K562 (cell line): ENCODE results near the gene ROS1. TPM values are rescaled to one million over a fixed set of nuclear protein-coding genes. Genes with fewer than 3 reads are reported as not detected.

ENCODE experiments used
- ATAC-seq: fragments of 200-7000 bp; cut with Tn5 transposase; 3 replicates; pipeline ENCODE4 v1.9.1; 2020; ENCODE audit warnings: moderate library complexity
- BruUV-seq: library from RNA; stranded (reverse); fragments of 400-500 nt; replicated peaks from 2 replicates; lab custom pipeline; 2021; lab: Mats Ljungman, UMichigan
- CTCF ChIA-PET: fragments of 300-600 bp; formaldehyde crosslinking; extraction: SDS; loops from one replicate; lab custom pipeline; 2021; ENCODE audit warnings: low intra/inter-chr PET ratio; lab: Yijun Ruan, JAX
- POLR2A ChIA-PET: fragments of 300-600, 350-650 bp; sonication (Branson Sonifier 250); formaldehyde crosslinking; extraction: SDS; loops from one replicate; lab custom pipeline; 2021; ENCODE audit warnings: antibody characterized with exemption, inconsistent platforms; lab: Yijun Ruan, JAX
- DNase-seq, 4 experiments: peaks; one replicate each; pipeline versions ENCODE4 v3.0.0 to v3.0.0-alpha.2; 2011 to 2018; ENCODE audit warnings: low spot score in 3 of 4, mixed read lengths in 3 of 4; ENCODE audit errors: extremely low read depth in 1 of 4
- FAIRE-seq: peaks from 2 replicates; lab custom pipeline; 2011; peaks lifted over from hg19 to GRCh38; lab: Jason Lieb, UNC
- H2AFZ ChIP-seq: 2 replicates; pipeline ENCODE4 v1.6.0; 2011; ENCODE audit warnings: low read depth, low read length, control low read depth, inconsistent platforms
- H3K27ac ChIP-seq: fragments of 200-600 bp; 3 replicates; pipeline ENCODE4 v1.8.0; 2011; ENCODE audit warnings: low read depth, mild to moderate bottlenecking, control low read depth, inconsistent platforms, low read length, moderate library complexity, mixed read lengths; ENCODE audit errors: extremely low read depth
- H3K27me3 ChIP-seq, 2 experiments: fragments of 300-600 bp in 1 of 2; 2 replicates in 1 of 2; 3 replicates in 1 of 2; pipeline versions ENCODE4 v1.6.0 to v1.8.0; 2011; ENCODE audit warnings: inconsistent platforms in 2 of 2, low read length in 2 of 2, mild to moderate bottlenecking in 1 of 2, mixed read lengths in 1 of 2, moderate library complexity in 1 of 2; ENCODE audit not compliant: control insufficient read depth in 2 of 2, insufficient read depth in 2 of 2
- H3K36me3 ChIP-seq: fragments of 300-600 bp; 3 replicates; pipeline ENCODE4 v1.8.0; 2011; ENCODE audit warnings: mild to moderate bottlenecking, low read length, inconsistent platforms; ENCODE audit not compliant: control insufficient read depth, insufficient read depth
- H3K4me1 ChIP-seq, 2 experiments: fragments of 200-600 bp in 1 of 2; replicated peaks in 1 of 2; 2 replicates in 1 of 2; 3 replicates in 1 of 2; pipeline versions ENCODE4 v1.5.1 to v1.8.0; 2011; ENCODE audit warnings: inconsistent platforms in 2 of 2, low read length in 2 of 2, mild to moderate bottlenecking in 1 of 2, mixed read lengths in 1 of 2, moderate library complexity in 1 of 2; ENCODE audit not compliant: control insufficient read depth in 2 of 2, insufficient read depth in 2 of 2
- H3K4me2 ChIP-seq: 2 replicates; pipeline ENCODE4 v1.6.1; 2011; ENCODE audit warnings: low read length, control low read depth, inconsistent platforms, mixed read lengths; ENCODE audit not compliant: insufficient read depth
- H3K4me3 ChIP-seq: fragments of 200-600 bp; sonication (generic), shearing (Covaris generic); 2 replicates; pipeline ENCODE4 v1.5.1; 2016; ENCODE audit warnings: control low read depth, inconsistent platforms
- H3K79me2 ChIP-seq: fragments of 200-600 bp; 3 replicates; pipeline ENCODE4 v1.8.0; 2011; ENCODE audit warnings: low read length, inconsistent platforms; ENCODE audit not compliant: control insufficient read depth, insufficient read depth
- H3K9ac ChIP-seq, 2 experiments: 2 replicates each; pipeline versions ENCODE4 v1.6.0 to v1.6.1; 2011; ENCODE audit warnings: low read depth in 2 of 2, low read length in 2 of 2, control low read depth in 1 of 2, inconsistent platforms in 1 of 2, mild to moderate bottlenecking in 1 of 2, mixed read lengths in 1 of 2; ENCODE audit not compliant: insufficient read depth in 1 of 2
- H3K9me1 ChIP-seq: one replicate; pipeline ENCODE4 v1.6.0; 2011; ENCODE audit warnings: inconsistent platforms, mild to moderate bottlenecking, low read length, moderate library complexity; ENCODE audit not compliant: control insufficient read depth, insufficient read depth
- H3K9me3 ChIP-seq: replicated peaks from 2 replicates; pipeline ENCODE4 v1.5.1; 2011; ENCODE audit warnings: low read depth, low read length, inconsistent platforms; ENCODE audit not compliant: control insufficient read depth, insufficient read depth
- H4K20me1 ChIP-seq: replicated peaks from 2 replicates; pipeline ENCODE4 v1.6.1; 2011; ENCODE audit warnings: low read length, inconsistent platforms, mixed read lengths; ENCODE audit not compliant: control insufficient read depth, insufficient read depth
- PATZ1 ChIP-seq: fragments of 250-450 bp; sonication (Bioruptor Pico); IDR thresholded peaks from 2 replicates; pipeline ENCODE4 v1.5.0; 2020; ENCODE audit warnings: mild to moderate bottlenecking, borderline replicate concordance
- WGBS: fragments of 100-300 bp; shearing (Covaris generic); methylation state at CpG from one replicate; pipeline ENCODE4 v1.1.6; 2016; ENCODE audit warnings: low coverage, mixed read lengths; ENCODE audit not compliant: insufficient coverage; ENCODE audit errors: missing lambda C conversion rate; 5-methylcytosine and 5-hydroxymethylcytosine counted together
- in situ Hi-C: fragments of 300-500 bp; cut with MboI; formaldehyde crosslinking; loops from 4 replicates; pipeline ENCODE4 v1.15.0; 2018; ENCODE audit warnings: inconsistent platforms, mixed read lengths
- intact Hi-C: fragments of 100-400 bp; cut with micrococcal nuclease; formaldehyde crosslinking; loops from 2 replicates; pipeline ENCODE4 v1.14.2; 2022
- polyA plus RNA-seq, 8 experiments: library from polyadenylated mRNA; depleted of rRNA in 4 of 8; stranded (reverse) in 5 of 8; unstranded in 3 of 8; fragments of >200 nt; fragmentation: Nextera tagmentation in 2 of 8; fragmentation: Illumina TruSeq in 1 of 8; extraction: Ambion mirVana in 2 of 8; extraction: Trizol in 1 of 8; gene quantifications; 2 replicates each; pipeline versions ENCODE4 v1.2.1 to v1.2.3, GENCODE V29; 2011 to 2014; ENCODE audit warnings: inconsistent platforms in 1 of 8, missing spikeins in 1 of 8
- total RNA-seq, 7 experiments: library from RNA; depleted of rRNA in 6 of 7; stranded (reverse); fragments of >200 nt in 6 of 7; fragmentation: Illumina TruSeq in 2 of 7; extraction: Trizol in 2 of 7; gene quantifications; 2 replicates each; pipeline versions ENCODE4 v1.2.1 to v1.2.3, GENCODE V29; 2011 to 2021; ENCODE audit warnings: low replicate concordance in 1 of 7

The ROS1 gene
- total and polyA plus RNA-seq, 9 of the 15 experiments (the other 6 are each of a cell fraction or from before 2014, with no cell fraction given): under 0.01 to 0.16 (median 0.04) TPM; not detected in 6

DNA sequence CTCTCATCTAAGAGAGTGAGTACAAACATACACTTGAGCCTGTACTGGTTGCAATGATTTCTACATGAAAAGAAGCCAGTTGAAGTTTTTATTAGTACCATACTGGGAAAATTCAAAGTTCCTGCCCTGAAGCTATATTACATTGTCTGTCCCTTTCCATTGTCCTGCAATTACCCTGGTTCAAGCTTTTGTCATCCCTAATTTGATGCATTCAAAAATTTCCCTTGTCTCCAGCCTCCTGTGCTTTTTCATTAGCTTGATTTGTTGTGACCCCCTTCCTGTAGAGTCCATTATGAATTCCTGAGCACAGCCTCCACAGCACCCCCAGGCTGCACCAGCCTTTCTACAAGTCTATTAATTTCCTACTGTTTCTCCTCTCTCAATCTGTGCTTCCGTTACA lies 114.0 kb downstream of the ROS1 start:
- FAIRE-seq: no peak

More for the DNA sequence above, 114.0 kb downstream of the ROS1 start:
- Histone ChIP-seq H3K9ac (no peak overlapping the region), H3K9me3 (no peaks in the 10 kb centered on the region), H3K4me3 (no peak overlapping the region), H3K27me3 (no peaks in the 10 kb centered on the region), H2AFZ (no peak overlapping the region), H3K4me2 (no peak overlapping the region), H3K9me1 (no peaks in the 10 kb centered on the region), H3K4me1 (no peaks in the 10 kb centered on the region), H4K20me1 (no peaks in the 10 kb centered on the region), H3K27ac (no peak overlapping the region), H3K79me2 (no peaks in the 10 kb centered on the region), H3K36me3 (no peaks in the 10 kb centered on the region)
- no TSS peak for BruUV-seq
- ChIA-PET POLR2A (no interaction called here), CTCF (interaction anchor here (0.6 kb wide), 1 partner anchor 121 kb away, joined by 3 read pairs; no protein-coding TSS in a partner anchor)
- DNase-seq: no peak
- ATAC-seq: no peak
- intact Hi-C loops: no loop called here
- in situ Hi-C loops: no loop called here
- 0% methylated on average over 1 of the region's 1 CpG for WGBS
- TF ChIP-seq PATZ1 (CRISPR knock-in tag): no peak
